GM12892 (cell line): ENCODE measurements around the gene IMP3.

Source experiments
- POLR2A ChIP-seq: IDR thresholded peaks from 2 replicates; pipeline ENCODE4 v1.6.1; 2011; ENCODE audit warnings: low read depth, low read length, control low read depth
- POLR2AphosphoS5 ChIP-seq: IDR thresholded peaks from 2 replicates; pipeline ENCODE4 v1.6.1; 2011; ENCODE audit warnings: low read depth, low read length, control low read depth
- TAF1 ChIP-seq: IDR thresholded peaks from 2 replicates; pipeline ENCODE4 v1.6.1; 2011; ENCODE audit warnings: low read depth, mild to moderate bottlenecking, control low read depth, low read length, borderline replicate concordance

DNA sequence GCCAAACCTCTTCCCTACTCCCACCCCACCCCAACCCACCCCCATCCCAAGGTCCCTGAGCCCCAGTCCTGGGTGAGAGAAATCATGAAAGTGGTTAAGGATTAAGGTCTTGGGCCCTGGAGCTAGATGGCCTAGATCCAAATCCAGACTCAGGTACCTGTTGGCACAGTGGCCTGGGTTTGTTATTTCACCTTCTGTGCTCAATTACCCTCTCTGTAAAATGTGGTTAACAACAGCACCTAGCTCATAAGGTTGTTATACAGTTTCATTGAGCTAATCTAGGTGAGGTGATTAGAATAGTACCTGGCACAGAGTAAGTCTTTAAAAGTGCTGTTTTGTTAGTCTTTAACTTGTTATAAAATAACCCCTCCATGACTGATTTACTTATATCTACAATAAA is 8.1 kb downstream of the IMP3 start:
- TF ChIP-seq POLR2A, result no peak
- no peak for TF ChIP-seq POLR2AphosphoS5
- no peak for TF ChIP-seq TAF1
